ENCODE measurements around the gene ACRBP.
"Not testable (repeated sequence)": the region's sequence is repeated elsewhere in the genome, so short reads cannot be mapped to it uniquely, and the experiment has no call there.

ACRBP gene

GRCh38 chr12:6618483-6619225 is 28.6 kb downstream of the ACRBP start:
- no peak for DNase-seq (ENCODE audit: extremely low read depth in 1 of 2, low read depth in 1 of 2)

- no peak for DNase-seq (ENCODE audit: extremely low read depth in 1 of 2, low read depth in 1 of 2)
Observed at GRCh38 chr12:6615802-6616201, 31.4 kb downstream of the ACRBP start.

- DNase-seq (ENCODE audit: extremely low read depth in 1 of 2, low read depth in 1 of 2) = no peak
Observed at GRCh38 chr12:6614513-6615172, 32.6 kb downstream of the ACRBP start.

- no peak for DNase-seq (ENCODE audit: extremely low read depth in 1 of 2, low read depth in 1 of 2)
Observed at GRCh38 chr12:6613776-6614512, 33.3 kb downstream of the ACRBP start.

GRCh38 chr12:6613015-6613775 is 34.0 kb downstream of the ACRBP start:
- no peak for DNase-seq (ENCODE audit: extremely low read depth in 1 of 2, low read depth in 1 of 2)

GRCh38 chr12:6612652-6613014 is 34.6 kb downstream of the ACRBP start:
- DNase-seq (ENCODE audit: extremely low read depth in 1 of 2, low read depth in 1 of 2) = no peak

GRCh38 chr12:6612247-6612646 is 35.0 kb downstream of the ACRBP start:
- DNase-seq (ENCODE audit: extremely low read depth in 1 of 2, low read depth in 1 of 2) = no peak

- no peak for DNase-seq (ENCODE audit: extremely low read depth in 1 of 2, low read depth in 1 of 2)
Observed at GRCh38 chr12:6608592-6609281, 38.5 kb downstream of the ACRBP start.

- peak in 1 of 2 donors; percentile 44 for DNase-seq (ENCODE audit: extremely low read depth in 1 of 2, low read depth in 1 of 2)
Observed at GRCh38 chr12:6607751-6608591, 39.3 kb downstream of the ACRBP start.

- peak in 1 of 2 donors; percentile 51 for DNase-seq (ENCODE audit: extremely low read depth in 1 of 2, low read depth in 1 of 2)
Observed at GRCh38 chr12:6606331-6607131, 40.7 kb downstream of the ACRBP start.

- no peak for DNase-seq (ENCODE audit: extremely low read depth in 1 of 2, low read depth in 1 of 2)
Observed at GRCh38 chr12:6605421-6606330, 41.6 kb downstream of the ACRBP start.

- no peak for DNase-seq (ENCODE audit: extremely low read depth in 1 of 2, low read depth in 1 of 2)
Observed at GRCh38 chr12:6604259-6605029, 42.8 kb downstream of the ACRBP start.

GRCh38 chr12:6603095-6603567 is 44.1 kb downstream of the ACRBP start:
- DNase-seq (ENCODE audit: extremely low read depth in 1 of 2, low read depth in 1 of 2) = no peak

- no peak for DNase-seq (ENCODE audit: extremely low read depth in 1 of 2, low read depth in 1 of 2)
Observed at GRCh38 chr12:6602526-6602925, 44.7 kb downstream of the ACRBP start.

- not testable (repeated sequence) for DNase-seq (ENCODE audit: extremely low read depth in 1 of 2, low read depth in 1 of 2)
Observed at GRCh38 chr12:6595673-6596072, 51.6 kb downstream of the ACRBP start.

- no peak for DNase-seq (ENCODE audit: extremely low read depth in 1 of 2, low read depth in 1 of 2)
Observed at GRCh38 chr12:6592087-6592486, 55.1 kb downstream of the ACRBP start.
